Adipose tissue (tissue), 3 donors: ENCODE data around the gene MRPL44. TPM values are rescaled to one million over a fixed set of nuclear protein-coding genes. Genes with fewer than 3 reads are reported as not detected.

Experiments
- polyA plus RNA-seq, 3 donors: library from polyadenylated mRNA; stranded (reverse); fragments of 200-250 nt; gene quantifications; one replicate each; pipeline ENCODE4 v1.2.3, GENCODE V29; 2013
- donor health status: healthy with polysubstance abuse.
- donor health status: Bipolar disorder and iron deficiency.
- donor health status: healthy.

MRPL44 gene
- polyA plus RNA-seq, 3 donors, result 14.3 to 24.6 (median 20.2) TPM

Other genes starting within 250 kb of the MRPL44 start
- gene AP1S3, start 119.9 kb upstream of the MRPL44 start, polyA plus RNA-seq, result 1 to 10 TPM in 1 of 3 donors, under 1 TPM in 2; 0.67 to 1.1 (median 0.97) TPM
- 10 to 100 TPM; 10.4 to 19.1 (median 15.7) TPM for gene WDFY1, start 12.1 kb upstream of the MRPL44 start, polyA plus RNA-seq
- 10 to 100 TPM in 2 of 3 donors, 1 to 10 TPM in 1; 3.2 to 20.2 (median 18.2) TPM for gene SERPINE2, start 81.8 kb downstream of the MRPL44 start, polyA plus RNA-seq